IMR-90 (cell line): ENCODE data around the gene CAPN6. TPM values are rescaled to one million over a fixed set of nuclear protein-coding genes. Genes with fewer than 3 reads are reported as not detected.

Source experiments
- polyA plus RNA-seq, 3 experiments: library from polyadenylated mRNA; depleted of rRNA; stranded (reverse); fragments of >200 nt; gene quantifications; 2 replicates each; pipeline ENCODE4 v1.2.3, GENCODE V29; 2012; ENCODE audit warnings: low replicate concordance in 1 of 3
- total RNA-seq: library from RNA; depleted of rRNA; stranded (reverse); fragments of >200 nt; gene quantifications from 2 replicates; pipeline ENCODE4 v1.2.3, GENCODE V29; 2012; rRNA removed

CAPN6 gene
- total and polyA plus RNA-seq, 2 of the 4 experiments (the other 2 are of a cell fraction) = not detected

Other genes starting within 250 kb of the CAPN6 start
- gene PAK3, start 174.3 kb downstream of the CAPN6 start, total RNA-seq = 0.36 and 0.56 TPM in 2 replicates
- gene PAK3, start 174.3 kb downstream of the CAPN6 start, polyA plus RNA-seq (2012; rRNA removed) = 0.19 and 0.22 TPM in 2 replicates
- gene DCX, start 141.7 kb upstream of the CAPN6 start, total RNA-seq = not detected in 2 replicates
- not detected in 2 replicates for gene DCX, start 141.7 kb upstream of the CAPN6 start, polyA plus RNA-seq (2012; rRNA removed)
- under 0.01 TPM in 2 replicates for gene SERTM2, start 241.2 kb upstream of the CAPN6 start, total RNA-seq
- gene SERTM2, start 241.2 kb upstream of the CAPN6 start, polyA plus RNA-seq (2012; rRNA removed) = 0.03 and 0.07 TPM in 2 replicates